ENCODE results near the gene LRP8.

- TF ChIP-seq CTCF (IDR thresholded peaks at IDR 0.05) (no peak), GTF2I (CRISPR knock-in tag; conservative IDR thresholded peaks at IDR 0.05) (no peak), CREB1 (CRISPR knock-in tag; IDR thresholded peaks at IDR 0.05) (no peak), USF2 (CRISPR knock-in tag; IDR thresholded peaks at IDR 0.05) (no peak), SP1 (CRISPR knock-in tag; conservative IDR thresholded peaks at IDR 0.05) (no peak), MYBL2 (CRISPR knock-in tag; IDR thresholded peaks at IDR 0.05) (no peak), ZNF232 (CRISPR knock-in tag; IDR thresholded peaks at IDR 0.05) (no peak)
Observed at GRCh38 chr1:53368314-53369033, 40.6 kb upstream of the LRP8 start.
